Left renal pelvis (tissue), 4 donors: ENCODE data around the gene JAK1. TPM values are rescaled to one million over a fixed set of nuclear protein-coding genes. Genes with fewer than 3 reads are reported as not detected.
"Not testable (repeated sequence)": the region's sequence is repeated elsewhere in the genome, so short reads cannot be mapped to it uniquely, and the experiment has no call there.

Experiments used
- DNase-seq, 4 donors: peaks; one replicate each; pipeline ENCODE4 v3.0.0-alpha.2; 2013; ENCODE audit warnings: low read depth in 4 of 4, low spot score in 3 of 4
- polyA plus RNA-seq, 4 donors: library from polyadenylated mRNA; unstranded; fragments of 120-200 nt; gene quantifications; one replicate each; pipeline ENCODE4 v1.2.1, GENCODE V29; 2013; ENCODE audit not compliant: insufficient read length in 4 of 4

The JAK1 gene
- polyA plus RNA-seq, 4 donors, result 93.2 to 127 (median 102) TPM

DNA sequence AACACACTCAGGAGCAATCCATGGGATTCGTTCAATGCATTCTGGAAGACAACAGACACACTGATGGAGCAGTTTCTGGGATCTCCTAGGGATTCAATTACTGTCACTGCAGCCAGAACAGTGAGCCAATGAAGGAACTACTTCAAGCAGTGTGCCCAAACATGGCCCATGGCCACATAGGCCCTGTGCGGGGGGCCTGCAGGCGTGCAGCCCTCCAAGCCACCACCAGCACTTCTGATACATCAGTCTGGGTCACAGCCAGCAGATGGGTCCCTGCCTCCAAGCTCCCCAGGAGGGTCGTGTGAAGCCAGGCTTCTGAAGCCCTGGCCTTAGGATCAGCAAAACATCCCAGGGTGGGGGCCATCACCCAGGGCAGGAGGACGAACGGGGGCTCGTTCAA, 122.2 kb downstream of the JAK1 start:
- DNase-seq, result no peak

DNA sequence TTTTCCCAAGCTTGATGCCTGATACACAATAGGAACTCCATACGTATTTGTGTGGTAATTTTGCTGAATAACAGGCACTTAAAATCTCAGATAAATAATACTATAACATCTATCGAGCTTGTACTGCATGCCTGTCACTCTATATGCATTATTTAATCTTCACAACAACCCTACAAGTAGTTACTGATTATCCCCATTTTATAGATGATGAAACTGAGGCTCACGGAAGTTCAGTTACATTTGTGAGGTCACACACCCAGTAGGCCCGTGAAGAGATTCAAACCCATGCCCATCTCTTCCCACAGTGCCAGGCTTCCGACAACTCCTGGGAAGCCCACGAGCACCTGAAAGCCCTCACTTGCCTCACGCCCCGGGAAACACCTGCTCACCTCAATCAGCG, 122.7 kb downstream of the JAK1 start:
- no peak for DNase-seq

DNA sequence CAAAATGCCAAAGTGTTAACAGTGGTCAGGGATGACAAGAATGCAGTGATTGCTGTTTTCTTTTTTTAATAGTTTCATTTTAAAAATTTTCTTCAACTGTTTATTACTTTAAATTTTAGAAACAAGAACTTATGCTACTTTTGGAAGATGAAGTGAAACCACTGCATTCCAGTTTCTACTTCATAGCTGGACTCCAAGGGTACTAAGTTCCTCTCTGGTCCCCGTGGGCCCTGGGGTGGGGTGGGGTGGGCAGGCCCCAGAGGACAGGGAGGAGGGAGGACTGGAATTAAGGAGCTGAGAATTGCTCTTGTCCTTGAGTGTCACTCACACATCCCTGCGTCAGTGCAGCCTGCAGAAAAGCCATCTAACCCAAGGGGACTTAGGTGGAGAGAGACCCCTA, 124.1 kb downstream of the JAK1 start:
- DNase-seq, result no peak

DNA sequence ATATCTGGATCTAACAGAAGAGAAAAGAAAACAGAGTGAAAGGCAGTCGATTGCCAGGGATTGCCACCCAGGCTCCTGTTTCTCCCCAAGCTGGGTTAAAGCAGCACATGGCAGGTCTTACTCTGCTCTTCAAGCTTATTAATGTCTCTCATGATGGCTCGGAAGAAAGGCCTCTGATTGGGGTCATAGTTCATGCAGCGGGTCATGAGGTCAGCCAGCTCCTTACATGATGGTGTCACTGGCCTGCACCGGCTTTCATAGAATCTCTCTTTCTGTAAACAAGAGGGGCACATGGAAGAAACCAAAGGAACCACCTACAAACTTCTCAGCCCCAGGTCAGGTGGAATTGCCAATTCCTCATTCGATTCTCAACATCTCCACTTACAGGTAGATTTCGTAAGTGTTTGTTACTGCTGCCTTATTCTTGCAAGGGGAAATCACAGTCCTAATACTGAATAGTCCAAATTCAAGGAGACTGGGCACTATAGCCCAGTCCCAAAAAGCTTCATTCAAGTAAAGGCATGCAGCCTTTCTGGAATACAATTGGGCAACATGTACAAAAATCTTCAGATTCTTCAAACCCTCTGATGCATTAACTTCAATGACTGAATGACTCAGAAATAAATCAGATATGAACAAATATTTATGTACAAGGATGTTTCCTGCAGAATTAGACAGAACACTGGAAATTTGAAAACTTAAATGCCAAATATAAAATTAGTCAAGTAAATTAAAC, 124.9 kb downstream of the JAK1 start:
- no peak for DNase-seq

DNA sequence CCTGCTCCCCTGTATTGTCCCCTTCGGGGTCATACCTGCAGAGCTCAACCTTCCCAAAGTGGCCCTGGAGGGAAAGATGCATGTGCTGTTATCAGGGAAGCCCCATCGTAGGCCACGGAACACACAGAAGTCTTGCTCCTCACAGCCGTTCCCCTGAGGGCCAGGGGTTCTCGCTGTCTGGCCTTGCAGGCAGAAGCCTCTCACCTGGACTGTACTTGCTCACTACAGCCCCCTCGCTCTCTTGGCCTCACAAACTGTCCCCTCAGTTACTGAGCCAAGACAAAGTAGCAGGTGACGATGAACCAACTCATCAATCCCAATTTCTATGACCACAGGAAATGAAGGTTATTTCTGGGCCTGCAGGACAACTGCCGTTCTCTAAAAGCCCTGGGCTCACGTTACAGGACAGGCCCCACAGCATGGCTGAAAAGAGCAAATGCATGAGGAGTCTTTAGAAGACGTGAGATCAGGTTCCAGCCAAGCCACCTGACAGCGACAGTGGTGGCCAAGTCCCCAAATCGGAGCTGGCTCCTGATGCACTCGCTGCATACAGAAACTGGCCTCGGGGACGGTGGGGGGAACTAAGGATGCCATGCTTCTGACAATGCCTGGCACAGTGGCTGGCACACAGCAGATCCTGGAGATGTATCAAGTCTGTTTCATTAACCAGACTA, 126.5 kb downstream of the JAK1 start:
- DNase-seq, result no peak

DNA sequence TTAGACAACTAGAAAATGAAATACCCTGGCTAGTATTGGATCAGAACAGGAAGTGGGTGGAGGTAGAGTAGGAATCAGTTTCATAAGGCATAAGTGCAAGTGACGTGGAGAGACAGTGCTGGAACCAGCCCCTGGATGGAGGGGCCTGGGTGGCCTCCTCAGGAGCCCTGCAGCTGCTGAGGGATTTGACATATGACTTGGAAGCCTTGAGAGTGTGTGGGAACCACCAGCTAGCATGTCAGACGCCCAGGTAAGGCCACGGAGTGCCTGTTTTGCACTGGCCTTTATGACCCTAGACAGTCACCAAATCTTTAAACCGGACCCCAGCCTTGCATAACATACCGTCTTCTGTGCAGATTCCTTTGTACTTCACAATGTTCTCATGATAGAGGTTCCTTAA, 127.1 kb downstream of the JAK1 start:
- no peak for DNase-seq

DNA sequence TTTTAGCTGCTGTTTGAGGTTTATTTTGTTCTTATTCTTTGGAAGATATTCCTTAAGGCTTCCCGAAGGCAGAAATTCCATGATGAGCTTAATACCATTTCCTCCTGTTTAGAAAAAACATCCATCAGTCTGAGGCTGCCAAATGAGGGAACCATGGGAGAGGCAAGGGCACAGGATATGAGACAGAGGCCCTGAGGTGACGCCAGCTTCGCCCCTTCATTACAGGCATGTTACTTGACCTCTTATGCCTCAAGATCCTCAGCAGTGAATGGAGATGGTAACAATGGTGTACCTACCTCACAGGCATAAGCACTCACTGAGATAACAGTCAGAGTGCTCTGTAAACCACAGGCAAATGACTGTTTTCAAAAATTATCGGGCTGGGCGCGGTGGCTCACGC, 127.9 kb downstream of the JAK1 start:
- no peak for DNase-seq

DNA sequence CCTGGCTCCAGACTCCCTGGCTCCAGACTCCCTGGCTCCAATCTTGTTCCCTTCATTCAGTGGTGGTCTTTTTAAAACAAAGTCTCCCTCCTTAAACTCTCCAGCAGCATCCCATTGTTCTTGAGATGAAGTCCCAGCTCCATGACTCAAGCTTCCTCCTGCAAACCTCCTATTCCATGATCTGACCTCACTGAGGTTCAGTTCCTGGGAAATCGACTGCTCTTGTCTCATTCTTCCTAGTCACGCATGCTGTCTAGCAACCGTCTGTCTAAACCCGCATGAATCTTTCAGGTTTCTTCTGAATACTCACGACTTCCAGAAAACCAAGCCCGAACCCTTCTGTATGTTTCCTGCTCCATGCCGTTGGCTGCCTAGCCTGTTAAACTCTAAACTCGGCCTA, 129.5 kb downstream of the JAK1 start:
- DNase-seq, result no peak

DNA sequence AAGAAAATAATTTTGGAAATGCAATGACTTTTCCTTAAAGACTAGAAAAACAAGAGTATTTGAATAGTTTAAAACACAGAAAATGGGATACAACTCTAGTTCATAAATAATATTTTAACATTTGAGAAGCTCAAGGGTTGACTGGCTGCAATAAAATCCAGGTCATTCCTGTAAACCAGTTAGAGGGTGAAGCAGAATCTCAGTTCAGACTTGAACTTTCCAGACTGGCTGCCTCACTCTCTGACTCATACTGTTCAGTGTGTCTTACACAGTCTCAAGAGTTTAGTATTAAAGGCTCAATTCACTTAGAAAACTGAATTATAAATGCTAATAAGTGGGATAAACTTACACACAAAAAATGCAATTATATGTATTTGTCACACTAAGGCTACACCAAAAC, 131.6 kb downstream of the JAK1 start:
- no peak for DNase-seq

DNA sequence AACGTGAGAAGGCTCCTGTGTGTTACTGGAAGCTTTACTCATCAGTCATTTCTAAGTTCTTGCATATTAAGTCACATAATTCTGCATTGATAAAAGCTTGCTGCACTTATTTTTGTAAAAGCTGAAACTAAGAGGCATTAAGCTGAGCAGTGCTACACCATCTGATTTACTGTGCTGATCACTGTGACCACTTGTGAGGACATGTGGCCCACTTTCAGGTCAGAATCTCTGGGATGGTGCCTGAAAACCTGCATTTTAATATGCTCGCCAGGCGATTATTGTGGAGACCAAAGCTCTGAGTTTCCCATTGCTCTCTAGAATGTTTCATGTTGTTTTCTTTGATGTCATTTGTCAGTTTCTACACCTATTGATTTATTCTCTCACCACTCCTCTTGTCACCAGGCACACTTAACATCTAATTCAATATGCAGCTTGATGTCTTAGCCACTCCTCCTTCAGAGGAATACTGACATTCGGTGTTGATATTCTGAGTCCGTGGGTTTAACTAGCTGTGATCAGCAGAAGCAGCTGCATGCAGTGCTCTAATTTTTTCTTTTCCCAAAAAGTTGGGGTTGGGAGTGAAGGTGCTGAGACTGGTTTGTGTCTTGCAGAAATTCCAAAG, 136.2 kb downstream of the JAK1 start:
- no peak for DNase-seq

DNA sequence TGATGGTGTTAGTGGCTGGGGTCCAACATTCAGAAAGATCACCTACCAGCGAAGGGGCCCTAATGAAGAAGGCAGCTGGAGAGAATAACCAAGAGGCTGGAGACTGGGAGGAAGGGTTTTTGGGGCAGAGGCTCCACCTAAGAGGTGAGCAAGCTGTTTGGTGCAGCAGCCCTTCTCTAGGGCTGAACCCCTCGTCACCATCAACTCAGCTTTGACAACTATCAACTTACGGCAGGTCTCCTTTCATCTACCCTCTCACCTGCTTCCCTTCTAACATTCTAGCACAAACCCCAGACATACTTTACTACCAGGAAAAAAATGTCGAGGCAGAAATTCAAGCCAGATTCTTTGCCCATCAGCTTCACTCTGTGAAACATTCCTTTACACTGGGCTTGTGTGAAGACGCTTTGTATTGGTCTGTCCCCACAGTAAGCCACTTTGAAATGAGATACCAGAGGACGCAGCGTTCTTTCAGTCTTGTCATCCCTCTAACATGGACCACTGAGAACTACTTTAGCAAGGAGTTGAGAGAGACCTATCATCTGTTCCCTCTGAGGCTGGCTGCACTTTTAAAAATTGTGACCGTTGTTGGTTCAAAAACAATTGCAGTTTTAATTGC, 136.8 kb downstream of the JAK1 start:
- DNase-seq, result peak in 1 of 4 donors; percentile 8

DNA sequence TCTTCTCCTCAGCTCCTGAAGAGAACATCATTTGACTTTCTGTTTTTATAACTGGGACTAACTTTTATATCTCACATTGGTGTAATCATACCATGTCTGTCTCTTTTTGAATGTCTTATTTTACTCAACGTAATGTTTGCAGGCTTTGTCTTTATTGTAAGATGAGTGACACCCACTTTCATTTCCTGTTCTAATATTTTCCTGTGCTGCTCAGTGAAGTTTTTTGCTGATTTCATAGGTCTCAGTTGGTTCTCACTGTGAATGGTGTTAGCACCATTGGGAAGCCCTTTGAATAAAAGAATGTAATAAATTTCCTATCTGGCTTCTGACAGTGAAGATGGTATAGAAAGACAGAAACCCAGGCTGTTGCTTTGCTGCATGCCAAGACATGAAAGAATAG, 137.5 kb downstream of the JAK1 start:
- DNase-seq, result no peak

DNA sequence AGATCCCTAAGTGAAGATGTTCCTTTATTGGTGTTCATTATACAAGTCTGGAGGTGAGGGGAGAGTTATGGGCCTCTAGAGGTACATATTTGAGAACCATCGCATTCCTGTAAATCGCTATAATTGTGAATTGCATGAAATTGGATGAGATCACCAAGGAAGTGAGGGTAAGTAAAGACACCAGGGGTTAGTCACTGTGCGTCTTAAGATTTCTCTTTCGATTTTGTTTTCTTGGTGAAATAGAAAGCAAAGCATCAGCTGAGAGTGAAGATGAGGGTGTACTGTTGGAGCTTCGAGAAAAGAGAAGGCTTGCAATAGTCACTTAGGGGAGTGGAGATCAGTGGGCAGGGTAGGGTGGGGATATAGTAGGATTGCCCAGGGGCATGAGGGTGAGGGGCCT, 139.4 kb downstream of the JAK1 start:
- no peak for DNase-seq

DNA sequence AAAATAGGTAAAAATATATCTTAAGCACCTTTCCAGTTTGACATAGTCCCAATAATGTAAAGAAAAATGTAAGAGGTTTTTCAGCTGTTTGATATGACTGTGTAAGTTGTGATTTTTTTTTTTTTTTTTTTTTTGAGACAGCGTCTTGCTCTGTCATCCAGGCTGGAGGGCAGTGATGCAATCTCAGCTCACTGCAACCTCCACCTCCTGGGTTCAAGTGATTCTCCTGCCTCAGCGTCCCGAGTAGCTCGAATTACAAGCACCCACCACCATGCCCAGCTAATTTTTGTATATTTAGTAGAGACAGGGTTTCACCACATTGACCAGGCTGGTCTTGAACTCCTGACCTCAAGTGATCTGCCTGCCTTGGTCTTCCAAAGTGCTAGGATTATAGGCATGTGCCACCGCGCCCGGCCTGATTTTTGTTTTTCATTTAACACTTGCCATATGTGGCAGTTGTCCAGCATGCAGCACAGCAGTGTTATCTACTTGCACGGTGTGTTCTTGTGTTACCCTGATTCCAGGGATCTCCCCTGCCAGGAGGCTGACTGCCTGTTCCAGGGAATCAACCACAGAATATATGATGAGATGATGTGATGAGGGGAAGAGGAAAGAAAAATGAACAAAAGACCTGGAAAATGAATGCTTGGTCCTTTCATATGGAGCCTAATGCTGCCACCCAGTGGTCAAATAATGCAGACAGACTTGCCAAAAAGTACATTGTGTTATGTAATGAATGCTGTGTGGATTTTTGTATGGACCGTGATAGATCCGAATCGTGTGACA, 142.5 kb downstream of the JAK1 start:
- peak; percentile 59 to 73 (median 67) for DNase-seq

DNA sequence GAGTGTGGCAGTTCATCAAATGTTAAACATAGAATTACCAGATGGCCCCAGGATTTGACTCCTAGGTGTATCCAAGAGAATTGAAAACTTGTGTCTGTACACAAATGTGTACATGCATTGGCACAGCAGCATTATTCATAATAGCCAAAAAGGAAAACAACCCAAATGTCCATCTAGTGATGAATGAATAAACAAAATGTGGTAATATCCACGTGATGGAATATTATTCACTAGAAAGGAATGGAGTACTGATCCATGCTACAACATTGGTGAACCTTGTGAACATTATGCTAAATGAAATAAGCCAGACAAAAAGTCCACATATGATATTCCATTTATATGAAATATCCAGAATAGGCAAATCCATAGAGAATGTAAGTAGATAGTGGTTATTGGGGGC, 143.7 kb downstream of the JAK1 start:
- no peak for DNase-seq

DNA sequence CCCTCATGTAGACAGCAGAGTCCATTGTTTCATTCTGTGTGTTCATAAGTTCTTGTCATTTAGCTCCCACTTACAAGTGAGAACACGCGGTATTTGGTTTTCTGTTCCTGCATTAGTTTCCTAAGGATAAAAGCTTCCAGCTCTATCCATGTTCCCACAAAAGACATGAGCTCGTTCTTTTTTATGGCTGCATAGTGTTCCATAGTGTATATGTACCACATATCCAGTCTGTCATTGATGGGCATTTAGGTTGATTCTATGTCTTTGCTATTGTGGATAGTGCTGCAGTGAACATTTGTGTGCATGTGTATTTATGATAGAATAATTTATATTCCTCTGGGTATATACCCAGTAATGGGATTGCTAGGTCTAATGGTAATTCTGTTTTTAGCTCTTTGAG, 145.8 kb downstream of the JAK1 start:
- not testable (repeated sequence) for DNase-seq

DNA sequence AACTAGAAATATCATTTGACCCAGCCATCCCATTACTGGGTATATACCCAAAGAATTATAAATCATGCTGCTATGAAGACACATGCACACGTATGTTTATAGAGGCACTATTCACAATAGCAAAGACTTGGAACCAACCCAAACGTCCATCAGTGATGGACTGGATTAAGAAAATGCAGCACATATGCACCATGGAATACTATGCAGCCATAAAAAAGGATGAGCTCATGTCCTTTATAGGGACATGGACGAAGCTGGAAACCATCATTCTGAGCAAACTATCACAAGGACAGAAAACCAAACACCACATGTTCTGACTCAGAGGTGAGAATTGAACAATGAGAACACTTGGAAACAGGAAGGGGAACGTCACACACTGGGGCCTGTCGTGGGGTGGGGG, 149.0 kb downstream of the JAK1 start:
- DNase-seq, result not testable (repeated sequence)

DNA sequence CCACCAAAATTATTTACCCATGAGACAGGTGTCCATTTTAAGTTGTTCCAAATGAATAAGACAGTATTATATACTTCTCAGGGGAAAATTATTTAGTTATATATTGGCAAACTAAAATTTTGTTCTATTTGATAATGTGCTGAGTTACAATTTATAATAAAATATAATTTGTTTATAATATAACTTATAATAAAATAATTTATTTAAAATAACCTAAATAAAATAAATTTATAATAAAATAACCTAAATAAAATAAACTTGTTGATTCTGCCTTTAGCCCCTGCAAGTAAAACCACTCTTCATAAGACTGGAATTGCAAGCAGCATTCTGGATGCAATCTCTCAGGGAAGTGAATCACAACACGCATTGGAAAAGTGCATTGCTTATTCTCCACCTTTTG, 151.9 kb downstream of the JAK1 start:
- no peak for DNase-seq

DNA sequence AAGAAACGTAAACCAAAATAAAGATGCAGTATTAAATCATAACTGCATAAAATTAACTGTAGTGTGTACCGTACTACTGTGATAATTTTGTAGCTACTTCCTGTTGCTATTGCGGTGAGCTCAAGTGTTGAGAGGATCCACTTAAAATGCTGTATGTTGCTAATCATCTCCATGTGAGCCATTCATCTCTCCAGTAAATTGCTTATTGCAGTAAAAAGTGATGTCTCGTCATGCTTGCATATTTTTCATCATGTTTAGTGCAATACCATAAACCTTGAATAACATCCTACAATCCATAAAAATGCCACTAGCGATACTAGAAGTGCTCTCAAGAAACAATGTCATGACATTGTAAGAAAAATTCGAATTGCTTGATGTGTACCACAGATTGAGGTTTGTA, 155.2 kb downstream of the JAK1 start:
- DNase-seq, result no peak

DNA sequence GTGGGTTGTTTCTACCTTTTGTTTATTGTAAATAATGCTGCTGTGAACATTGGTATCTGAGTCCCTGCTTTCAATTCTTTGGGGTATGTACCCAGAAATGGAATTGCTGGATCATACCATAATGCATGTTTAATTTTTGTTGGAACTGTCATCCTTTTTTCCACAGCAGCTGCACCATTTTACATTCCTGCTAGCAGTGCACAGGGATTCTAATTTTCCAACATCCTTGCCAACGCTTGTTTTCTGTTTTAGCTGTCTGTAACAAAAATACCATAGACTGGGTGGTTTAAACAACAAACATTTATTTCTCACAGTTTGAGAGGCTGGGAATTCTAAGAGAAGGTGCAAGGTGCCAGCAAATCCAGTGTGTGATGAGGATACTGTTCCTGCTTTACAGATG, 156.3 kb downstream of the JAK1 start:
- DNase-seq, result no peak

DNA sequence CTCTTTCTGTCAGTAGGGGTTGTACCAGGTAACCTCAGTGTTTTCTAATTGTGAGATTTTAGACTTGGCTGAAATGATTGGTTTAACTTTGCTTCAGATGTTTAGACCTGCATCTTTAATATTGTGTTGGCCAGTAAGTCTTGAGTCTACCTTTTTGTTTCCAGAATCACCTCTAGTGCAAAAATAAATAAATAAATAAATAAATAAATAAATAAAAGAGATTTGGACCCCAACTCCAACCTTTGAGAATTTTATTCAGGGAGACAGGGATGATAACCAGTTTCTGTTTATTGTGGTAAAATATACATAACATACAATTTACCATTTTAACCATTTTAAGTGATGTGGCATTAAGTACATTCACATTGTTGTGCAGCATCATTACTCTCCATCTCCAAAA, 157.0 kb downstream of the JAK1 start:
- DNase-seq, result no peak
